Measurements from ENCODE around the gene SEMA3B. TPM values are rescaled to one million over a fixed set of nuclear protein-coding genes. Genes with fewer than 3 reads are reported as not detected.
A peak's percentile ranks its signal among the peaks of the same experiment; 100 is the strongest.

SEMA3B gene
- total and polyA plus RNA-seq, 8 donors = 40.1 to 310 (median 103) TPM

GRCh38 chr3:50237754-50238548 is 31.0 kb upstream of the SEMA3B start:
- TF ChIP-seq POLR2AphosphoS5 (IDR thresholded peaks at IDR 0.05) = peak; percentile 59 to 77 (median 76)
- TF ChIP-seq CTCF (IDR thresholded peaks at IDR 0.05) = no peak
- H3K4me3 ChIP-seq = peak overlapping the region; percentile 64 to 91 (median 86)
- whole genome bisulfite sequencing, 5 donors = 2 to 4% (median 3%) methylated on average over 23 to 31 of the region's 31 CpGs
- H3K27me3 ChIP-seq = no peaks in the 10 kb centered on the region
- H3K27ac ChIP-seq = peak overlapping the region; percentile 78 to 97 (median 91)
- peaks cover 0 to 7% (median 3%) of the 10 kb centered on the region in 4 donors for H3K36me3 ChIP-seq
- intact Hi-C loops (cut with DNase I; ENCODE audit: low total_unique reads) = no loop called here
- peak; percentile 77 to 95 for DNase-seq
- no peaks in the 10 kb centered on the region for H3K9me3 ChIP-seq
- H3K4me1 ChIP-seq = peaks cover 67 to 82% (median 76%) of the 10 kb centered on the region in 4 donors

- Histone ChIP-seq H3K4me1 (peaks cover 73 to 89% (median 82%) of the 10 kb centered on the region in 4 donors), H3K9me3 (no peaks in the 10 kb centered on the region), H3K4me3 (peak overlapping the region; percentile 64 to 91 (median 86)), H3K27me3 (no peaks in the 10 kb centered on the region), H3K36me3 (peaks cover 0 to 7% (median 3%) of the 10 kb centered on the region in 4 donors), H3K27ac (peak overlapping the region; percentile 78 to 97 (median 91))
- 0 to 15% (median 11%) methylated on average over 1 to 7 of the region's 7 CpGs for WGBS, 5 donors
- intact Hi-C loops (cut with DNase I; ENCODE audit: low total_unique reads) = no loop called here
- no peak for TF ChIP-seq POLR2A (IDR thresholded peaks at IDR 0.05)
- TF ChIP-seq CTCF (IDR thresholded peaks at IDR 0.05) = no peak
- peak in 2 of 3 donors; percentile 36 to 50 for TF ChIP-seq POLR2AphosphoS5 (IDR thresholded peaks at IDR 0.05)
- no peak for TF ChIP-seq EP300 (IDR thresholded peaks at IDR 0.05)
- peak; percentile 83 to 95 for DNase-seq
Observed at GRCh38 chr3:50238549-50239026, 30.4 kb upstream of the SEMA3B start.

DNA sequence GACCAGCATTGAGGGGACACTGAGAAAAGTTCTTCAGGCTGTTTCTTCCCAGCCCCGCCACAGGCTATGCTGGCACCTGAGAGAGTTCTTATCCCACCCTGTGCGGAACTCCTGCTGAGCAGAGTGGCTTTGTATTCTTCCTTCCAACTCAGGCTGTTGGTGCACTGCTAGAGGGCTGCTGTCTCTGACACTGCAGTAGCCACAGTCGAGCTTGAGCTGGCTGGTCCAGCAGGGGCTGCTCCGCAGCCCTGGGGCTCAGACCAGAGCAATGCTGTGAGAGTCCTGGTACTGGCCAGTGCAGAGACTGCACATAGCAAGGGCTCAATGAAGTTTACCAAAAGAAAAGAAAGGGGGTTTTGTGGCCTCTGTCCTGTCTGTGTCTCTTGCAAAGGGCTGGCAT is 29.3 kb upstream of the SEMA3B start:
- intact Hi-C loops (cut with DNase I; ENCODE audit: low total_unique reads) = no loop called here
- Histone ChIP-seq H3K9me3 (no peaks in the 10 kb centered on the region), H3K36me3 (peaks cover 0 to 7% (median 3%) of the 10 kb centered on the region in 4 donors), H3K4me1 (peaks cover 78 to 92% (median 89%) of the 10 kb centered on the region in 4 donors), H3K27me3 (no peaks in the 10 kb centered on the region), H3K27ac (peak overlapping the region in 4 of 5 donors; percentile 90 to 97 (median 92)), H3K4me3 (peak overlapping the region in 1 of 4 donors; percentile 91)
- 73 to 84% (median 79%) methylated on average over 4 of the region's 4 CpGs for WGBS, 5 donors
- TF ChIP-seq EP300 (IDR thresholded peaks at IDR 0.05) = no peak
- no peak for TF ChIP-seq CTCF (IDR thresholded peaks at IDR 0.05)
- no peak for TF ChIP-seq POLR2AphosphoS5 (IDR thresholded peaks at IDR 0.05)
- TF ChIP-seq POLR2A (IDR thresholded peaks at IDR 0.05) = no peak
- no peak for DNase-seq

DNA sequence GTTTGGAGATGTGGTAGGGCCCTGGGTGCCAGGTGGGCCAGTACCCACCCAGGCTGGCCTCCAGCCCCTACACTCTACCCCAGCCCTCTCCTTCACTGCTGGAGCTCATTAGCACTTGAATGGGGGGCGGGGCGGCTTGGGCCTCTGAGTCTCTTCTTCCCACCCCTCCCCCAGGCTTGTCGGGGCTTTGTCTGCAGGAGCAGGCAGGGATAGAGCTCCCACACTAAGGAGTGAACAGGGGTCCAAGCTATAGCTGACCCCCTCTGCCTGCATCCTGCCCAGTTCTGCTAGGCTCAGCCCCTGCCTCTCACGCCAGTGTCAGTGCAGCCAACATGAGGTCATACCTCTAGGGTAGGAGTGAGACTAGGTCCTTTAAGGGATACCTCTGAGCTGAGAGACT is 27.8 kb upstream of the SEMA3B start:
- H3K27ac ChIP-seq = peak overlapping the region in 4 of 5 donors; percentile 84 to 97 (median 92)
- peak overlapping the region in 2 of 4 donors; percentile 0 to 19 for H3K4me3 ChIP-seq
- peaks cover 83 to 98% (median 96%) of the 10 kb centered on the region in 4 donors for H3K4me1 ChIP-seq
- intact Hi-C loops (cut with DNase I; ENCODE audit: low total_unique reads) = no loop called here
- WGBS, 5 donors = 58 to 82% (median 72%) methylated on average over 4 of the region's 4 CpGs
- H3K36me3 ChIP-seq = peaks cover 0 to 7% (median 3%) of the 10 kb centered on the region in 4 donors
- no peaks in the 10 kb centered on the region for H3K9me3 ChIP-seq
- DNase-seq = no peak
- no peak for TF ChIP-seq EP300 (IDR thresholded peaks at IDR 0.05)
- no peak for TF ChIP-seq POLR2A (IDR thresholded peaks at IDR 0.05)
- TF ChIP-seq POLR2AphosphoS5 (IDR thresholded peaks at IDR 0.05) = no peak
- no peak for TF ChIP-seq CTCF (IDR thresholded peaks at IDR 0.05)
- H3K27me3 ChIP-seq = no peaks in the 10 kb centered on the region
